Lung (tissue), 12 donors: ENCODE measurements around the gene DLGAP4. TPM values are rescaled to one million over a fixed set of nuclear protein-coding genes. Genes with fewer than 3 reads are reported as not detected.

ENCODE experiments used
- ATAC-seq: fragments of 200-7000 bp; cut with Tn5 transposase; one replicate; pipeline ENCODE4 v1.9.1; 2020; ENCODE audit warnings: moderate number of reproducible peaks; ENCODE audit not compliant: insufficient read depth, low FRiP score
- DNase-seq, 3 donors: peaks; one replicate each; pipeline ENCODE4 v3.0.0-alpha.2; 2013 to 2017
- H3K27ac ChIP-seq, 2 donors: one replicate each; pipeline ENCODE4 v1.5.1; 2013; ENCODE audit warnings: mild to moderate bottlenecking in 2 of 2, moderate library complexity in 2 of 2, control low read depth in 1 of 2, inconsistent platforms in 1 of 2, low read depth in 1 of 2, low read length in 1 of 2
- H3K27me3 ChIP-seq, 3 donors: one replicate each; pipeline ENCODE4 v1.5.1; 2013; ENCODE audit warnings: low read length in 2 of 3; ENCODE audit not compliant: control insufficient read depth in 3 of 3, insufficient read depth in 3 of 3
- H3K36me3 ChIP-seq, 4 donors: one replicate each; pipeline ENCODE4 v1.5.1; 2013; ENCODE audit warnings: low read length in 4 of 4, mild to moderate bottlenecking in 1 of 4, moderate library complexity in 1 of 4; ENCODE audit not compliant: control insufficient read depth in 4 of 4, insufficient read depth in 4 of 4
- H3K4me1 ChIP-seq, 5 donors: one replicate each; pipeline ENCODE4 v1.5.1; 2013; ENCODE audit warnings: low read length in 5 of 5, mild to moderate bottlenecking in 2 of 5, moderate library complexity in 1 of 5; ENCODE audit not compliant: control insufficient read depth in 5 of 5, insufficient read depth in 5 of 5
- H3K4me3 ChIP-seq: one replicate; pipeline ENCODE4 v1.5.1; 2013; ENCODE audit warnings: mild to moderate bottlenecking, control low read depth, moderate library complexity
- H3K9ac ChIP-seq, 2 donors: one replicate each; pipeline ENCODE4 v1.5.1; 2013; ENCODE audit warnings: low read length in 2 of 2, control low read depth in 1 of 2; ENCODE audit not compliant: insufficient read depth in 1 of 2
- H3K9me3 ChIP-seq, 4 donors: one replicate each; pipeline ENCODE4 v1.5.1; 2013; ENCODE audit warnings: low read length in 3 of 4, mild to moderate bottlenecking in 1 of 4, moderate library complexity in 1 of 4; ENCODE audit not compliant: control insufficient read depth in 4 of 4, insufficient read depth in 3 of 4
- CTCF ChIP-seq: IDR thresholded peaks from 2 replicates; pipeline ENCODE4 v1.5.1; 2012; ENCODE audit warnings: mild to moderate bottlenecking; ENCODE audit errors: control extremely low read depth, extremely low read depth
- WGBS, 2 donors: extraction: QIAGEN DNeasy Blood & Tissue Kit; methylation state at CpG; one replicate each; pipeline ENCODE4 v1.1.7; 2013; 5-methylcytosine and 5-hydroxymethylcytosine counted together
- polyA plus RNA-seq, 2 donors: library from polyadenylated mRNA; stranded (reverse); fragments of 200-250 nt; gene quantifications; one replicate each; pipeline ENCODE4 v1.2.1, GENCODE V29; 2013
- total RNA-seq, 2 donors: library from RNA; depleted of rRNA in 1 of 2; stranded (reverse); fragments of >200 nt in 1 of 2; gene quantifications; one replicate each; pipeline ENCODE4 v1.2.1, GENCODE V29; 2014 to 2021
- donor health status: control.
- donor health status: control.
- donor health status: Bipolar disorder and iron deficiency.
- donor health status: healthy.
- donor health status: DM: yes; HTN: yes; CAD: no.

Gene DLGAP4
- total and polyA plus RNA-seq, 4 donors, result 34.6 to 67.6 (median 35.8) TPM

- no peak overlapping the region for H3K27ac ChIP-seq
- no peaks in the 10 kb centered on the region for H3K27me3 ChIP-seq
- no peak overlapping the region for H3K4me3 ChIP-seq
- DNase-seq (no peak), ATAC-seq (no peak)
- no peak for TF ChIP-seq CTCF
- H3K9ac ChIP-seq, result no peak overlapping the region
- no peaks in the 10 kb centered on the region for H3K4me1 ChIP-seq
- H3K9me3 ChIP-seq, result peaks cover 0 to 2% (median 0%) of the 10 kb centered on the region in 4 donors
- WGBS, 2 donors, result 90 to 91% methylated on average over 5 of the region's 5 CpGs
- no peaks in the 10 kb centered on the region for H3K36me3 ChIP-seq
Measured at GRCh38 chr20:36355469-36356171, 49.5 kb downstream of the DLGAP4 start.

GRCh38 chr20:36359668-36360406 lies 53.7 kb downstream of the DLGAP4 start:
- ATAC-seq, result no peak
- no peaks in the 10 kb centered on the region for H3K36me3 ChIP-seq
- no peak overlapping the region for H3K9ac ChIP-seq
- WGBS, 2 donors, result 83 to 89% methylated on average over 11 of the region's 11 CpGs
- TF ChIP-seq CTCF, result no peak
- DNase-seq, result no peak
- H3K27me3 ChIP-seq, result no peaks in the 10 kb centered on the region
- no peaks in the 10 kb centered on the region for H3K4me1 ChIP-seq
- no peak overlapping the region for H3K27ac ChIP-seq
- H3K9me3 ChIP-seq, result peaks cover 0 to 5% (median 0%) of the 10 kb centered on the region in 4 donors
- no peak overlapping the region for H3K4me3 ChIP-seq

GRCh38 chr20:36360429-36360828 lies 54.3 kb downstream of the DLGAP4 start:
- Histone ChIP-seq H3K27me3 (no peaks in the 10 kb centered on the region), H3K9ac (no peak overlapping the region), H3K4me3 (no peak overlapping the region), H3K9me3 (peaks cover 0 to 5% (median 0%) of the 10 kb centered on the region in 4 donors), H3K27ac (no peak overlapping the region), H3K36me3 (no peaks in the 10 kb centered on the region), H3K4me1 (no peaks in the 10 kb centered on the region)
- no peak for TF ChIP-seq CTCF
- ATAC-seq (no peak), DNase-seq (no peak)
- 65 to 68% methylated on average over 10 of the region's 10 CpGs for WGBS, 2 donors
